Measurements from ENCODE around the gene KRTAP15-1.

DNA sequence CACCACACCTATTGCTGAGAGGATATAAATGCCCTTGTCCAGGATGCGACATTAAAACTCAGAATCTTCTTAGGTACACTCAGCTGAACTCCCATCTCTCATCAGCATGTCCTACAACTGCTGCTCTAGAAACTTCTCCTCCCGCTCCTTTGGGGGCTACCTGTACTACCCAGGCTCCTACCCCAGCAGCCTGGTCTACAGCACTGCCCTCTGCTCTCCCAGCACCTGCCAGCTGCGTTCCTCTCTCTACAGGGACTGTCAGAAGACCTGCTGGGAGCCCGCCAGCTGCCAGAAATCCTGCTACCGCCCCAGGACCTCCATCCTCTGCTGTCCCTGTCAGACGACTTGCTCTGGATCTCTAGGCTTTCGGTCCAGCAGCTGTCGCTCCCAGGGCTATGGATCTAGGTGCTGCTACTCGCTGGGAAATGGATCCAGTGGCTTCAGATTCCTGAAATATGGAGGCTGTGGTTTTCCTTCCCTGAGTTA lies 9.9 kb upstream of the KRTAP15-1 start, which contains the start of gene KRTAP13-4:
- no peak for TF ChIP-seq CTCF (IDR thresholded peaks at IDR 0.05)
- TF ChIP-seq ZFX (IDR thresholded peaks at IDR 0.05; ENCODE audit: borderline replicate concordance): no peak
